Tibial nerve (tissue), 4 donors: ENCODE measurements around the gene LTK. TPM values are rescaled to one million over a fixed set of nuclear protein-coding genes. Genes with fewer than 3 reads are reported as not detected.

Experiments used
- DNase-seq, 2 donors: peaks; one replicate each; pipeline ENCODE4 v3.0.0-alpha.2; 2019; ENCODE audit warnings: low spot score in 2 of 2
- H3K27ac ChIP-seq, 4 donors: fragments of 200-600 bp; sonication (generic) in 3 of 4; one replicate each; pipeline ENCODE4 v1.5.1; 2017 to 2019; ENCODE audit warnings: mild to moderate bottlenecking in 1 of 4
- H3K27me3 ChIP-seq, 2 donors: fragments of 200-600 bp; sonication (generic) in 1 of 2; one replicate each; pipeline versions ENCODE4 v1.5.1 to v1.6.0; 2017 to 2019
- H3K36me3 ChIP-seq, 3 donors: fragments of 200-600 bp; sonication (generic); one replicate each; pipeline ENCODE4 v1.5.1; 2018 to 2019
- H3K4me1 ChIP-seq, 4 donors: fragments of 200-600 bp; sonication (generic) in 3 of 4; one replicate each; pipeline ENCODE4 v1.5.1; 2017 to 2019
- H3K4me3 ChIP-seq, 4 donors: fragments of 200-600 bp; sonication (generic) in 3 of 4; one replicate each; pipeline ENCODE4 v1.5.1; 2017 to 2019; ENCODE audit warnings: mild to moderate bottlenecking in 1 of 4, moderate library complexity in 1 of 4
- H3K9me3 ChIP-seq, 4 donors: fragments of 200-600 bp; sonication (generic) in 3 of 4; one replicate each; pipeline ENCODE4 v1.5.1; 2017 to 2019
- CTCF ChIP-seq, 5 experiments: fragments of 200-600 bp in 3 of 5; fragments of 450-650 bp in 2 of 5; sonication (generic) in 3 of 5; IDR thresholded peaks; one replicate each; pipeline ENCODE4 v1.5.1; 2016 to 2019; ENCODE audit warnings: antibody characterized with exemption in 5 of 5, mild to moderate bottlenecking in 3 of 5, moderate library complexity in 2 of 5
- EP300 ChIP-seq, 2 donors: sonication (generic); formaldehyde crosslinking; IDR thresholded peaks; one replicate each; pipeline ENCODE4 v1.6.1; 2017; ENCODE audit warnings: antibody characterized with exemption in 2 of 2, mild to moderate bottlenecking in 1 of 2
- POLR2A ChIP-seq, 2 donors: fragments of 450-650 bp; IDR thresholded peaks; one replicate each; pipeline ENCODE4 v1.6.1; 2017; ENCODE audit warnings: antibody characterized with exemption in 2 of 2, mild to moderate bottlenecking in 2 of 2, moderate library complexity in 2 of 2
- WGBS, 2 donors: methylation state at CpG; one replicate each; pipeline ENCODE4 v1.1.5; 2018; 5-methylcytosine and 5-hydroxymethylcytosine counted together
- total RNA-seq, 4 donors: library from RNA; depleted of rRNA; stranded (reverse); fragments of >200 nt; gene quantifications; one replicate each; pipeline ENCODE4 v1.1.0, GENCODE V29; 2016

Gene LTK
- total RNA-seq, 4 donors from 2014 or later = 0.39 to 0.90 TPM; not detected in 2

- Histone ChIP-seq H3K4me3 (no peak overlapping the region), H3K36me3 (peaks cover 0 to 15% (median 0%) of the 10 kb centered on the region in 3 donors), H3K27me3 (no peaks in the 10 kb centered on the region), H3K27ac (peak overlapping the region; percentile 5 to 88 (median 49)), H3K4me1 (peaks cover 0 to 63% (median 19%) of the 10 kb centered on the region in 4 donors), H3K9me3 (no peaks in the 10 kb centered on the region)
- whole genome bisulfite sequencing, 2 donors = 88 to 91% methylated on average over 13 to 16 of the region's 16 CpGs
- DNase-seq = no peak
- TF ChIP-seq CTCF (IDR thresholded peaks at IDR 0.05) (no peak), EP300 (IDR thresholded peaks at IDR 0.05) (no peak), POLR2A (IDR thresholded peaks at IDR 0.05) (no peak)
Measured at GRCh38 chr15:41561104-41561776, 47.6 kb upstream of the LTK start.

DNA sequence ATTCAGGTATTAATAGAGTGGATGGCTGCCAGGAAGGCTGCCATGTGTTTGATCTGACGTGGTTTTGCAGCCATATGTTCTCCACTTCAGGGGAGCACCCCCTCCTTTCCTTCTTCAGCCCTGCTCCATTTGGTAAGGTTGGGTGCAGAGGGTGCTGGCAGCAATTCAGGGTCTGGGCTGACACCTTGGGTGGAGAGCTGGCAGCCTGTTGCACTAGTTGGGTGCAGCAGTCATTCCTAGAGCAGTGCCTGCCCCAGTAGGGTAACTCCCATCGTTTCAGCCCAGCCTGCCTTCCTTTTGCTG is 46.9 kb upstream of the LTK start:
- H3K4me1 ChIP-seq = peaks cover 0 to 62% (median 19%) of the 10 kb centered on the region in 4 donors
- no peak for TF ChIP-seq EP300 (IDR thresholded peaks at IDR 0.05)
- TF ChIP-seq CTCF (IDR thresholded peaks at IDR 0.05) = no peak
- TF ChIP-seq POLR2A (IDR thresholded peaks at IDR 0.05) = no peak
- 65 to 74% methylated on average over 2 of the region's 2 CpGs for WGBS, 2 donors
- no peak for DNase-seq
- H3K36me3 ChIP-seq = peaks cover 0 to 15% (median 0%) of the 10 kb centered on the region in 3 donors
- no peaks in the 10 kb centered on the region for H3K27me3 ChIP-seq
- H3K4me3 ChIP-seq = peak overlapping the region in 1 of 4 donors; percentile 78
- H3K27ac ChIP-seq = peak overlapping the region in 3 of 4 donors; percentile 68 to 88 (median 79)
- no peaks in the 10 kb centered on the region for H3K9me3 ChIP-seq

DNA sequence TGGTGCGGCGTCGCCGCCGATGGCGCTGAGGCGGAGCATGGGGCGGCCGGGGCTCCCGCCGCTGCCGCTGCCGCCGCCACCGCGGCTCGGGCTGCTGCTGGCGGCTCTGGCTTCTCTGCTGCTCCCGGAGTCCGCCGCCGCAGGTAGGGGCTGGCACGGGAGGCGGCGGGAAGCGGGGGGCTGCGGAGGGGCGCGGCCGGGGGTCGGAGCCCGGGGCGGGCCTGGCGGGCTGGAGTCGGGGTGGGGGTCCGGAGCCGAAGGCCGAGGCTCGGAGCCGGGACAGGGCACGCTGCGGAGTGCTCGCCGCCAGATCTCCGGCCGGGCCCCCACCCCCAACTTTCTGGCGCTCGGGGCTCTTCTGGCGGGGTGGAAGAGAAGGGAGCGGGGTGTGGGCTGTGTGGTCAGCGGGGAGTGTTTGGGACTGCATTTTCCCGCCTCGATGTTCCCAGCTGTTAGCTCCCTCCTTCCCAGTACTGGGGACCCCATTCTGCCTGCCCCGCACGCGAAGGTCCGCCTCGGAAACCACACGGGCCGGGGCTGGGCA is 45.7 kb upstream of the LTK start:
- H3K9me3 ChIP-seq = no peaks in the 10 kb centered on the region
- H3K27ac ChIP-seq = peak overlapping the region; percentile 43 to 88 (median 72)
- H3K4me1 ChIP-seq = peaks cover 0 to 57% (median 19%) of the 10 kb centered on the region in 4 donors
- peak overlapping the region; percentile 39 to 78 (median 54) for H3K4me3 ChIP-seq
- H3K36me3 ChIP-seq = peaks cover 0 to 4% (median 0%) of the 10 kb centered on the region in 3 donors
- WGBS, 2 donors = 0% methylated on average over 9 of the region's 60 CpGs; no CpG with 5 or more reads in 1 of the 2 donors
- TF ChIP-seq POLR2A (IDR thresholded peaks at IDR 0.05) = no peak
- DNase-seq = no peak
- no peaks in the 10 kb centered on the region for H3K27me3 ChIP-seq

GRCh38 chr15:41558400-41559238 is 45.0 kb upstream of the LTK start, which contains the start of gene TYRO3:
Gene TYRO3, plus strand, starts transcription at chr15:41559212. Its CDS starts 46 bp downstream, at chr15:41559258.
- peak; percentile 28 to 43 for DNase-seq
- TF ChIP-seq POLR2A (IDR thresholded peaks at IDR 0.05) = peak in 1 of 2 donors; percentile 36
- TF ChIP-seq CTCF (IDR thresholded peaks at IDR 0.05) = peak in 1 of 5 experiments; percentile 6
- TF ChIP-seq EP300 (IDR thresholded peaks at IDR 0.05) = peak in 1 of 2 donors; percentile 7
- no peaks in the 10 kb centered on the region for H3K27me3 ChIP-seq
- H3K4me3 ChIP-seq = peak within 1 kb of the TSS; percentile 39 to 78 (median 54)
- peaks cover 0 to 50% (median 19%) of the 10 kb centered on the region in 4 donors for H3K4me1 ChIP-seq
- peak within 1 kb of the TSS; percentile 43 to 88 (median 76) for H3K27ac ChIP-seq
- WGBS, 2 donors = 1% methylated on average over 34 to 49 of the region's 81 CpGs
- H3K9me3 ChIP-seq = no peaks in the 10 kb centered on the region
- no peaks in the 10 kb centered on the region for H3K36me3 ChIP-seq

GRCh38 chr15:41557673-41558399 is 44.2 kb upstream of the LTK start:
- Histone ChIP-seq H3K4me3 (peak overlapping the region; percentile 34 to 78 (median 54)), H3K27me3 (no peaks in the 10 kb centered on the region), H3K36me3 (no peaks in the 10 kb centered on the region), H3K27ac (peak overlapping the region; percentile 25 to 88 (median 64)), H3K4me1 (peaks cover 0 to 45% (median 18%) of the 10 kb centered on the region in 4 donors), H3K9me3 (no peaks in the 10 kb centered on the region)
- 12 to 13% methylated on average over 7 of the region's 7 CpGs for WGBS, 2 donors
- DNase-seq = peak; percentile 32 to 34
- TF ChIP-seq CTCF (IDR thresholded peaks at IDR 0.05) (peak; percentile 69 to 85 (median 78)), EP300 (IDR thresholded peaks at IDR 0.05) (peak in 1 of 2 donors; percentile 24), POLR2A (IDR thresholded peaks at IDR 0.05) (peak in 1 of 2 donors; percentile 10)
